ENCODE measurements around the gene SPON1.
A peak's percentile ranks its signal among the peaks of the same experiment; 100 is the strongest.
"Not testable (repeated sequence)": the region's sequence is repeated elsewhere in the genome, so short reads cannot be mapped to it uniquely, and the experiment has no call there.

SPON1 gene

GRCh38 chr11:14007566-14007965 lies 45.0 kb downstream of the SPON1 start:
- no peak for TF ChIP-seq JUND (IDR thresholded peaks at IDR 0.05; ENCODE audit: low read depth)
- no peak for DNase-seq (ENCODE audit: low read depth in 1 of 2, low spot score in 1 of 2)
- in situ Hi-C loops (cut with HindIII; ENCODE audit: low pct_unique_long_range_greater_than_20kb, low sequenced_read_pairs): no loop called here

DNA sequence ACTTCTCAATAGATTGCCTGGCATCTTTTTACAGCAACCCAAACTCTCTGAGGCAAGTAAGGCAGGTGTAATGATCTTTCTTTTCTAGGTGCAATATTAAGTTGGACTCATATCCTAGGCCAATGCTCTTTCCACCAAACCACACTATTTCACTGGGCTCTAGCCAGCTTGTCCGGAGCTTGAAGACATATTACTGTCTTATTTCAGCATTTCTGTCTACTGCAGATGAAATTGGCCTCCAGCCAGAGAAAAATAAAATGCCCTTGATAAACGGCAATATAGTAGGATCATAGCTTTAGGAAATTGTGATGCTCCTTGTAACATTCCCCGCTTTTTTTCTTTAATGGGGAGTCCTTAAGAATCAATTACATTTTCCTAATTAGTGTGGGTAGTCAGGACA lies 48.1 kb downstream of the SPON1 start:
- no peak for DNase-seq (ENCODE audit: low read depth in 1 of 2, low spot score in 1 of 2)
- in situ Hi-C loops (cut with HindIII; ENCODE audit: low pct_unique_long_range_greater_than_20kb, low sequenced_read_pairs): no loop called here
- no peak for TF ChIP-seq JUND (IDR thresholded peaks at IDR 0.05; ENCODE audit: low read depth)

GRCh38 chr11:14012846-14013245 lies 50.3 kb downstream of the SPON1 start:
- no peak for DNase-seq (ENCODE audit: low read depth in 1 of 2, low spot score in 1 of 2)
- in situ Hi-C loops (cut with HindIII; ENCODE audit: low pct_unique_long_range_greater_than_20kb, low sequenced_read_pairs): no loop called here
- TF ChIP-seq JUND (IDR thresholded peaks at IDR 0.05; ENCODE audit: low read depth): no peak

DNA sequence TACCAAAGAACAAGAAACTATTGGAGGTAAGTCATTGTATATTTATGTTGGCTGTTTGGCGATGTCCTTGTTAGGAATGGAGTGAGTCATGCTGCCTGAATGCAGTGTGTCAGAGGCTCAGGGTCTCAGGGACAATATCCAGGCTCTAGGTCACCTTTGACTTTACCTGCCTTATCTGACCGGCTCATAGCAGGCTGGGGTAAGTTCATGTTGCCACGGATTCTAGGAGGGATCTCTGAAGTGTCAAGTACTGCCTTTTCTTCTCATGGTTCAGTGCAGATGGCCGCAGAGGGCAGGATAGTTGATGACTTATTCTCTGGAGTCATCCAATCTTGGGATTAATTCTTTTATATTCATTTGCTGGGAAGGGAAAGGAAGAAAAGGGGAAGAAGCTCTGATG lies 53.2 kb downstream of the SPON1 start:
- no peak for TF ChIP-seq JUND (IDR thresholded peaks at IDR 0.05; ENCODE audit: low read depth)
- in situ Hi-C loops (cut with HindIII; ENCODE audit: low pct_unique_long_range_greater_than_20kb, low sequenced_read_pairs): no loop called here
- DNase-seq (ENCODE audit: low read depth in 1 of 2, low spot score in 1 of 2): no peak

DNA sequence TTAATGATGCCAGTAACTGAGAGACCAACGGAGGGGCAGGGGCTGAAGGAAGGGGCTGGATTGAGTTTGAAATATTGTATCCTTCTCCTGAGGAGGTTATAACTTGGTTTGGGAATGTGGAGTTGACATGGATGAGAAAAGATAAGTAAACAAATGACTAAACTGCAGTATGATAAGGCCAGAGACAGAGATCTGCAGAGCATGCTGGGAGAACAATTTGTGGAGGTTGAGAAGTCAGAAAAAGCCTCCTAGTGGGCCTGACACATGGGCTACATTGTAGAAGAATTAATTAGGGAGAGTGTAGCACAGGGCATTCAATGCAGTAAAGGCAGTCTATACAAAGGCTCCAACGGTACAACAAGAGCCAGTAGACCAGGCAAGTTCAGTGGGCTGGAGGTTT lies 55.9 kb downstream of the SPON1 start:
- in situ Hi-C loops (cut with HindIII; ENCODE audit: low pct_unique_long_range_greater_than_20kb, low sequenced_read_pairs): no loop called here
- no peak for DNase-seq (ENCODE audit: low read depth in 1 of 2, low spot score in 1 of 2)
- no peak for TF ChIP-seq JUND (IDR thresholded peaks at IDR 0.05; ENCODE audit: low read depth)

- in situ Hi-C loops (cut with HindIII; ENCODE audit: low pct_unique_long_range_greater_than_20kb, low sequenced_read_pairs): no loop called here
- TF ChIP-seq JUND (IDR thresholded peaks at IDR 0.05; ENCODE audit: low read depth): no peak
- DNase-seq (ENCODE audit: low read depth in 1 of 2, low spot score in 1 of 2): no peak
These were observed 59.2 kb downstream of the SPON1 start for GRCh38 chr11:14021738-14022137.

DNA sequence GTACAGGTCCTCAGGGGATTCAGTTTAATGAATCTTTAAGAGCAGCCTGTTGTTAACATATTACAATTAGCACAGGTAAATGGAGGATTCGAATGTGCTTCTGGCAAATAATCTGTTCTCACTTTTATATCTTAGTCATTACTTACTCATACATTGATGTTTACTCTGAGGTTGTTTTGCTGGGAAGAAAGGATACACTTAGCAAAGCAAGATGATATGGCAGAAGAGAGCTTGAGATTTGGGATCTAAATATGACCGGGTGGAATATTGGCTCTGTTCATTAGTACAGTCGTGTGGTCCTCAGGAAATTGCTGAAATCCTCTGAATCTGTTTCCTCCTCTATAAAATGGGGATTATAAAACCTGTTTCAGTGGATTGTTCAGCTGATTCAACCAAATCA lies 59.7 kb downstream of the SPON1 start:
- no peak for TF ChIP-seq JUND (IDR thresholded peaks at IDR 0.05; ENCODE audit: low read depth)
- in situ Hi-C loops (cut with HindIII; ENCODE audit: low pct_unique_long_range_greater_than_20kb, low sequenced_read_pairs): no loop called here
- no peak for DNase-seq (ENCODE audit: low read depth in 1 of 2, low spot score in 1 of 2)

GRCh38 chr11:14022821-14023220 lies 60.3 kb downstream of the SPON1 start:
- no peak for TF ChIP-seq JUND (IDR thresholded peaks at IDR 0.05; ENCODE audit: low read depth)
- in situ Hi-C loops (cut with HindIII; ENCODE audit: low pct_unique_long_range_greater_than_20kb, low sequenced_read_pairs): no loop called here
- DNase-seq (ENCODE audit: low read depth in 1 of 2, low spot score in 1 of 2): no peak

DNA sequence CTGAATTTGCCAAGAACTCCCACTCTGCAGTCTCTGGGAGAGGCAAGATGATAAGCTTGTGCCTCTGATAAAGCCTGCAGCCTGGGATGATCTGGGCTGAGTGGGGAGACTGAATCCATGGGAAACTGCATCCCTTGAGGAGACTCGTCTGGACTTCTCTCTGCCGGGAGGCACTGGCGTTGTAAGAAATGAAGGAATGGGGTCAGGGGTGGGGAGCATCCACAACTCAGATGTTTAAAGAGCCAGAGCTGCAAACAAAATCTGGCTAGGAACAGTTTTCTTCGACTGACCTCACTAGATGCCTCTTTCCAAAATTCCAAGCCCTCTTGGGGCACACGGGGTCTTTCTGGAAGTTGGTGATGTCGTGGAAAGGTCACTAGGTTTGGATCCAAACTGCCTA lies 64.4 kb downstream of the SPON1 start:
- TF ChIP-seq JUND (IDR thresholded peaks at IDR 0.05; ENCODE audit: low read depth): no peak
- no peak for DNase-seq (ENCODE audit: low read depth in 1 of 2, low spot score in 1 of 2)
- in situ Hi-C loops (cut with HindIII; ENCODE audit: low pct_unique_long_range_greater_than_20kb, low sequenced_read_pairs): no loop called here

GRCh38 chr11:14027525-14027924 lies 65.0 kb downstream of the SPON1 start:
- no peak for TF ChIP-seq JUND (IDR thresholded peaks at IDR 0.05; ENCODE audit: low read depth)
- in situ Hi-C loops (cut with HindIII; ENCODE audit: low pct_unique_long_range_greater_than_20kb, low sequenced_read_pairs): no loop called here
- DNase-seq (ENCODE audit: low read depth in 1 of 2, low spot score in 1 of 2): no peak

- no peak for DNase-seq (ENCODE audit: low read depth in 1 of 2, low spot score in 1 of 2)
- in situ Hi-C loops (cut with HindIII; ENCODE audit: low pct_unique_long_range_greater_than_20kb, low sequenced_read_pairs): no loop called here
- no peak for TF ChIP-seq JUND (IDR thresholded peaks at IDR 0.05; ENCODE audit: low read depth)
These were observed 66.9 kb downstream of the SPON1 start for GRCh38 chr11:14029440-14029839.

GRCh38 chr11:14029971-14030920 lies 67.7 kb downstream of the SPON1 start:
- TF ChIP-seq JUND (IDR thresholded peaks at IDR 0.05; ENCODE audit: low read depth): no peak
- in situ Hi-C loops (cut with HindIII; ENCODE audit: low pct_unique_long_range_greater_than_20kb, low sequenced_read_pairs): no loop called here
- DNase-seq (ENCODE audit: low read depth in 1 of 2, low spot score in 1 of 2): peak in 1 of 2 experiments; percentile 49

- in situ Hi-C loops (cut with HindIII; ENCODE audit: low pct_unique_long_range_greater_than_20kb, low sequenced_read_pairs); DNase-seq (ENCODE audit: low read depth in 1 of 2, low spot score in 1 of 2): not testable (repeated sequence)
These were observed 73.0 kb downstream of the SPON1 start for GRCh38 chr11:14035526-14035925.

DNA sequence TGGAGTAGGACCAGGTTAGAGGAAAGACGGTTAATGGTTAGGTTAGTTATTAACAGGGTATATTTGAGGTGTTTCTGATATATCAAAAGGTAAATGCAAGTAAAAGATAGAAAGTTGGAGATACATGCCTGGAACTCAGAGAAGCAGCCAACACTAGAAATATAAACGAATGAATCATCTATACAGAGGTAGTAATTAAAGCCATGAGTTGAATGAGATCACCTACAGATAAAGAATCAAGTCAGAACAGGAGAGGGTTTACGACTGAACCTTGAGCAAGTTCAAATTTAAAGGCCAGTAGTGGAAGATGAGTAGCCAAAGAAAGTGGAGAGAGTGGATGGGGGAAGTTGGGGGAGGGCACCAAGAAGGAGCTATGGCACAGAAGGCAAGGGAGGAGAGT lies 73.9 kb downstream of the SPON1 start:
- no peak for TF ChIP-seq JUND (IDR thresholded peaks at IDR 0.05; ENCODE audit: low read depth)
- DNase-seq (ENCODE audit: low read depth in 1 of 2, low spot score in 1 of 2): no peak
- in situ Hi-C loops (cut with HindIII; ENCODE audit: low pct_unique_long_range_greater_than_20kb, low sequenced_read_pairs): no loop called here
